Erythroblast (primary cell): ENCODE results near the gene PIK3C2G.

Experiments
- GATA1 ChIP-seq: IDR thresholded peaks from 2 replicates; pipeline ENCODE4 v1.6.1; 2011; ENCODE audit warnings: low read depth, mild to moderate bottlenecking, control low read depth, low read length, moderate library complexity
- POLR2A ChIP-seq: IDR thresholded peaks from 2 replicates; pipeline ENCODE4 v1.6.1; 2011; ENCODE audit warnings: mild to moderate bottlenecking, low read length

DNA sequence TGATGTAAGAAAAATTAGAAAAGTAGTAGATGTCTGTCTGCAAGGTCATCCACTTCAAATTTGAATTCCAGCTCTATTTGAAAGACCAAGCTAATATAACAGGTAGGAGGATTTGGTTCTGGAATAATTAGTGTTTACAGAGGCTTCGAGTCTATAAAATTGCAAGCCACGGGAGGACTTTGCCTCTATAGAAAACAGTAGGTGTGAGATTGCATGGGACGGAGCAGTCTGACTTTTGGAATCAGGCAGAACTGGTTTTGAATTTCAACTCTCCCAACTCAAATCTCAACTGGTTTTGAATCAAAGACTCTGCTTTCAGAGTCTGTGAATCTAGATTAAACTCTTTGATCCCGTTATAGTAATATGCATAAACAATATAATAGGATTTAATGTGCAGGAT is 82.4 kb downstream of the PIK3C2G start:
- TF ChIP-seq POLR2A: no peak
- no peak for TF ChIP-seq GATA1
